SK-N-SH (cell line): ENCODE data around the gene POU3F1. TPM values are rescaled to one million over a fixed set of nuclear protein-coding genes. Genes with fewer than 3 reads are reported as not detected.

Source experiments
- CTCF ChIA-PET: fragments of 300-600, 350-600 bp; formaldehyde crosslinking; extraction: SDS; loops from one replicate; lab custom pipeline; 2021; lab: Yijun Ruan, JAX
- POLR2A ChIA-PET: fragments of 350-600 bp; sonication (Branson Sonifier 250); formaldehyde crosslinking; extraction: SDS; loops from one replicate; lab custom pipeline; 2020; ENCODE audit warnings: antibody characterized with exemption, inconsistent platforms; lab: Yijun Ruan, JAX
- DNase-seq: peaks from one replicate; pipeline ENCODE4 v3.0.0; 2012
- H2AFZ ChIP-seq: fragments of 200-600 bp; sonication (generic); 2 replicates; pipeline ENCODE4 v1.8.1; 2016; ENCODE audit warnings: antibody characterized with exemption, mild to moderate bottlenecking, low read depth
- H3F3A ChIP-seq: fragments of 200-600 bp; sonication (generic); replicated peaks from 2 replicates; pipeline ENCODE3; 2016; ENCODE audit warnings: antibody characterized with exemption, mild to moderate bottlenecking; ENCODE audit not compliant: insufficient read depth
- H3K27ac ChIP-seq, 2 experiments: fragments of 200-500 bp in 1 of 2; fragments of 200-600 bp in 1 of 2; sonication (Bioruptor generic) in 1 of 2; sonication (generic), shearing (Covaris generic) in 1 of 2; 2 replicates each; pipeline versions ENCODE4 v1.5.1 to v1.6.1; 2014 to 2016; ENCODE audit warnings: low read depth in 2 of 2, inconsistent platforms in 1 of 2, low read length in 1 of 2, mild to moderate bottlenecking in 1 of 2, mixed read lengths in 1 of 2
- H3K27me3 ChIP-seq: fragments of 200-600 bp; sonication (generic), shearing (Covaris generic); 2 replicates; pipeline ENCODE4 v1.6.1; 2016; ENCODE audit warnings: mixed run types; ENCODE audit not compliant: insufficient read depth
- H3K36me3 ChIP-seq, 2 experiments: fragments of 200-500 bp in 1 of 2; fragments of 200-600 bp in 1 of 2; sonication (Bioruptor generic) in 1 of 2; sonication (generic) in 1 of 2; replicated peaks in 1 of 2; 2 replicates each; pipeline versions ENCODE3 to v1.5.1; 2014 to 2016; ENCODE audit warnings: low read length in 1 of 2, mild to moderate bottlenecking in 1 of 2; ENCODE audit not compliant: insufficient read depth in 2 of 2, control insufficient read depth in 1 of 2
- H3K4me1 ChIP-seq, 2 experiments: fragments of 200-500 bp in 1 of 2; fragments of 200-600 bp in 1 of 2; sonication (Bioruptor generic) in 1 of 2; sonication (generic), shearing (Covaris generic) in 1 of 2; 2 replicates each; pipeline versions ENCODE4 v1.5.1 to v1.6.1; 2014 to 2016; ENCODE audit warnings: low read depth in 1 of 2, low read length in 1 of 2, mixed run types in 1 of 2; ENCODE audit not compliant: insufficient read depth in 2 of 2, control insufficient read depth in 1 of 2
- H3K4me2 ChIP-seq: fragments of 200-600 bp; sonication (generic), shearing (Covaris generic); 2 replicates; pipeline ENCODE4 v1.6.1; 2017; ENCODE audit warnings: mixed run types
- H3K4me3 ChIP-seq, 2 experiments: fragments of 200-500 bp in 1 of 2; fragments of 200-600 bp in 1 of 2; sonication (Bioruptor generic) in 1 of 2; sonication (generic), shearing (Covaris generic) in 1 of 2; 2 replicates each; pipeline versions ENCODE4 v1.5.1 to v1.8.1; 2014 to 2016; ENCODE audit warnings: low read depth in 2 of 2, inconsistent platforms in 1 of 2, low read length in 1 of 2, mild to moderate bottlenecking in 1 of 2, mixed read lengths in 1 of 2, moderate library complexity in 1 of 2
- H3K79me2 ChIP-seq: fragments of 200-600 bp; sonication (generic); 2 replicates; pipeline ENCODE4 v1.8.1; 2017; ENCODE audit warnings: mild to moderate bottlenecking; ENCODE audit not compliant: insufficient read depth
- H3K9ac ChIP-seq: fragments of 200-600 bp; sonication (generic); 2 replicates; pipeline ENCODE4 v1.6.1; 2017; ENCODE audit warnings: mixed run types
- H3K9me2 ChIP-seq: fragments of 200-600 bp; sonication (generic); 2 replicates; pipeline ENCODE4 v1.6.1; 2017; ENCODE audit warnings: mixed run types
- H3K9me3 ChIP-seq: fragments of 200-600 bp; sonication (generic); 2 replicates; pipeline ENCODE4 v1.6.1; 2017; ENCODE audit warnings: mixed run types, mild to moderate bottlenecking, moderate library complexity
- H4K20me1 ChIP-seq: fragments of 200-600 bp; sonication (generic); 2 replicates; pipeline ENCODE4 v1.6.1; 2017; ENCODE audit warnings: mild to moderate bottlenecking, mixed run types; ENCODE audit not compliant: insufficient read depth
- FOXJ3 ChIP-seq: sonication (generic); formaldehyde crosslinking; IDR thresholded peaks from 2 replicates; pipeline ENCODE4 v1.5.1; 2020; ENCODE audit warnings: mild to moderate bottlenecking, missing genetic modification reagents
- FOXM1 ChIP-seq: IDR thresholded peaks from 2 replicates; pipeline ENCODE4 v1.4.0; 2012; ENCODE audit warnings: low read depth, mild to moderate bottlenecking
- MXI1 ChIP-seq: IDR thresholded peaks from 2 replicates; pipeline ENCODE4 v1.6.1; 2012; ENCODE audit warnings: mild to moderate bottlenecking, low read depth, low read length, improper control_type of control experiment
- RAD21 ChIP-seq: IDR thresholded peaks from 2 replicates; pipeline ENCODE4 v1.6.1; 2012; ENCODE audit warnings: mild to moderate bottlenecking, low read length
- RCOR1 ChIP-seq: fragments of 150-350 bp; IDR thresholded peaks from 2 replicates; pipeline ENCODE4 v1.6.1; 2017; ENCODE audit warnings: antibody characterized with exemption, low read length
- SIN3A ChIP-seq: IDR thresholded peaks from 2 replicates; pipeline ENCODE4 v1.6.1; 2012; ENCODE audit warnings: low read depth, mild to moderate bottlenecking, low read length, moderate library complexity, borderline replicate concordance
- SMC3 ChIP-seq: IDR thresholded peaks from 2 replicates; pipeline ENCODE4 v1.6.1; 2012; ENCODE audit warnings: low read depth, low read length, improper control_type of control experiment
- WGBS: methylation state at CpG from one replicate; pipeline ENCODE4 v1.1.6; 2017; ENCODE audit warnings: low lambda C conversion rate; 5-methylcytosine and 5-hydroxymethylcytosine counted together
- polyA plus RNA-seq, 3 experiments: library from polyadenylated mRNA; depleted of rRNA; stranded (reverse); fragments of >200 nt; gene quantifications; 2 replicates each; pipeline ENCODE4 v1.2.3, GENCODE V29; 2012
- TF ChIP-seq, protein P1 (sequence below): fragments of 150-350 bp; IDR thresholded peaks from 2 replicates; pipeline ENCODE4 v1.6.1; 2017; ENCODE audit warnings: antibody characterized with exemption, low read length, low read depth, borderline replicate concordance
- TF ChIP-seq, protein P2 (sequence below): fragments of 200-600 bp; sonication (generic); IDR thresholded peaks from 2 replicates; pipeline ENCODE4 v1.6.1; 2017; ENCODE audit warnings: antibody characterized with exemption, mild to moderate bottlenecking, moderate library complexity
- TF ChIP-seq, protein P3 (sequence below): IDR thresholded peaks from 2 replicates; pipeline ENCODE4 v1.4.0; 2012; ENCODE audit warnings: low read depth, borderline replicate concordance

POU3F1 gene
- polyA plus RNA-seq, 1 of the 3 experiments (the other 2 are of a cell fraction) = not detected

DNA sequence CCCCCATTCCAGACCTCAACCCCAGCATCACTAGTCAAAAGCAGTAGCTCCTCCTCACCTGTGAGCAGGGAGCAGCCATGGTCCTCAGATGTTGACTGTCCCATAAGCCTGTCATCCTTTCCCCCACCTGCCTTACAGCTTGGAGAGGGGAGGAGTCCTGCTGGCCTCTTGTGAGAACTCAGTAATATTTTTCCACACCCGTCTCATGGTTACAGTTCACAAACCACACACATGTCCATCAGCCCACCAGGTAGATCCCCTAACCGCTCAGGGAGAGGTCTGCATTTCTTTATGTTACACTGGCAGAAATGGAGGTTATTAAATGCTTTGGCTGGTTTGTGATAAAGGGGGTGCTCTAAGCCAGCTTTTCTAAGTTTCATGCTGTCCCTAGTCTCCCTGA, 26.3 kb upstream of the POU3F1 start:
- Histone ChIP-seq H3K9me3 (no peaks in the 10 kb centered on the region), H3K9ac (no peak overlapping the region), H3F3A (no peaks in the 10 kb centered on the region), H3K27me3 (peaks cover 58% of the 10 kb centered on the region), H3K79me2 (no peaks in the 10 kb centered on the region), H3K4me3 (no peak overlapping the region), H3K36me3 (no peaks in the 10 kb centered on the region), H3K27ac (no peak overlapping the region), H3K4me2 (no peak overlapping the region), H3K9me2 (no peaks in the 10 kb centered on the region), H2AFZ (no peak overlapping the region), H3K4me1 (peaks cover 4 to 13% of the 10 kb centered on the region in 2 experiments; a peak in 2 of 4 replicates), H4K20me1 (no peaks in the 10 kb centered on the region)
- no peak for TF ChIP-seq FOXJ3 (CRISPR knock-in tag)
- TF ChIP-seq, protein P1, sequence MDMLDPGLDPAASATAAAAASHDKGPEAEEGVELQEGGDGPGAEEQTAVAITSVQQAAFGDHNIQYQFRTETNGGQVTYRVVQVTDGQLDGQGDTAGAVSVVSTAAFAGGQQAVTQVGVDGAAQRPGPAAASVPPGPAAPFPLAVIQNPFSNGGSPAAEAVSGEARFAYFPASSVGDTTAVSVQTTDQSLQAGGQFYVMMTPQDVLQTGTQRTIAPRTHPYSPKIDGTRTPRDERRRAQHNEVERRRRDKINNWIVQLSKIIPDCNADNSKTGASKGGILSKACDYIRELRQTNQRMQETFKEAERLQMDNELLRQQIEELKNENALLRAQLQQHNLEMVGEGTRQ = no peak
- ChIA-PET CTCF (interaction anchor here (1.1 to 4.7 kb wide), 9 partner anchors 12 to 50 kb away, joined by 3 to 36 read pairs (median 9); partner anchors contain the start of gene POU3F1), POLR2A (no interaction called here)
- DNase-seq = no peak
- 23% methylated on average over 2 of the region's 2 CpGs for WGBS

DNA sequence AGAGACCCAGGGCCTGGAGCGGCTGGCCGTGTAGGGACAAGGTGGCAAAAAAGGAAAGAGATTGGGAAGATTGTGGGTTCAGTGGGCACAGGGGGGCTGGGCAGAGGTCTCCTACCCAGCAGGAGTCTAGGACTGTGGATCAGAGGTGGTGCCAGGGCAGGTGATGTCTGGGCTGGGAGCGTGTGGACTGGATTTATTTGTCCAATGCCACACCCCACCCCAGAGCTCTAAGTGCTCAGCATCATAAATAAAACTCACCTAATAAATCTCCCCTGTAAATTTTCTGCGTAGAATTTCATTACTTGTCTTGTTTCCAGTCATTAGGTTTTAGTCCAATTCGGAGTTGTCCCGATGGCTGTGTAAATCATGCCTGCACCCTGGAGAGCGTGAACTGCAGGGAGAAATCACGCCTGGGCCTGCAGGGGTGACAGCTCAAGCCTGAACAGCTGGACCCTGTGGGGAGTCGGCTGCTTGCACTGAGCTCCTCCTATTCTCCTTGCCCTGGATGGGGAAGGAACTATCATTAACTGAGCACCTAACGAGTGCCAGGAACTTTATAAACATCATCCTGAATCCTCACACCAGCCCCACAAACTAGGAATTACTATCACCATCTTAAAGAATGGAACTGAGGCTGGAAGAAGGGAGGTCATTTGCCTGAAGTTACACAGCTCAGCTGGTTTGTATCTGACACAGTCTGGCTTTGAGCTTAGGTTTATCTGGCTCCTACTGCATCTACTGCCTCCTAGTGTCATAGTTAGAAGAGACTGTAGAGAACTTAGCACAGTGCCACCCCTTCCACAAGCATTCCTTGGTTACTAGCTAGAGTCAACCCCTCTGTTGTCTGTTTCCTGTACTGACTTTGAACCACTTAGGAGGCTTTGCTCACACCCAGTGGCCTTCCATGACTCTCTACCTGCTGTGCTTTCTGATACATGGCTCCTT, 25.0 kb upstream of the POU3F1 start:
- H3K9ac ChIP-seq = no peak overlapping the region
- WGBS = 10% methylated on average over 10 of the region's 10 CpGs
- peaks cover 4 to 7% of the 10 kb centered on the region in 2 experiments; a peak in 2 of 4 replicates for H3K4me1 ChIP-seq
- no peak overlapping the region for H3K4me3 ChIP-seq
- H3K4me2 ChIP-seq = no peak overlapping the region
- CTCF ChIA-PET = interaction anchor here (0.5 to 4.7 kb wide), 19 partner anchors 11 to 1730 kb away, joined by 3 to 36 read pairs (median 6); partner anchors contain the start of gene POU3F1
- peaks cover 68% of the 10 kb centered on the region for H3K27me3 ChIP-seq
- no peak overlapping the region for H3K27ac ChIP-seq
- no peak overlapping the region for H2AFZ ChIP-seq
- no peaks in the 10 kb centered on the region for H3K36me3 ChIP-seq
- TF ChIP-seq RAD21 (peak; percentile 53), SMC3 (peak; percentile 28; the same call in 1 of the 2 replicates), FOXM1 (no peak), SIN3A (no peak), FOXJ3 (CRISPR knock-in tag) (no peak), RCOR1 (no peak), MXI1 (no peak)
- TF ChIP-seq, protein P2, sequence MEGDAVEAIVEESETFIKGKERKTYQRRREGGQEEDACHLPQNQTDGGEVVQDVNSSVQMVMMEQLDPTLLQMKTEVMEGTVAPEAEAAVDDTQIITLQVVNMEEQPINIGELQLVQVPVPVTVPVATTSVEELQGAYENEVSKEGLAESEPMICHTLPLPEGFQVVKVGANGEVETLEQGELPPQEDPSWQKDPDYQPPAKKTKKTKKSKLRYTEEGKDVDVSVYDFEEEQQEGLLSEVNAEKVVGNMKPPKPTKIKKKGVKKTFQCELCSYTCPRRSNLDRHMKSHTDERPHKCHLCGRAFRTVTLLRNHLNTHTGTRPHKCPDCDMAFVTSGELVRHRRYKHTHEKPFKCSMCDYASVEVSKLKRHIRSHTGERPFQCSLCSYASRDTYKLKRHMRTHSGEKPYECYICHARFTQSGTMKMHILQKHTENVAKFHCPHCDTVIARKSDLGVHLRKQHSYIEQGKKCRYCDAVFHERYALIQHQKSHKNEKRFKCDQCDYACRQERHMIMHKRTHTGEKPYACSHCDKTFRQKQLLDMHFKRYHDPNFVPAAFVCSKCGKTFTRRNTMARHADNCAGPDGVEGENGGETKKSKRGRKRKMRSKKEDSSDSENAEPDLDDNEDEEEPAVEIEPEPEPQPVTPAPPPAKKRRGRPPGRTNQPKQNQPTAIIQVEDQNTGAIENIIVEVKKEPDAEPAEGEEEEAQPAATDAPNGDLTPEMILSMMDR = peak; percentile 43
- TF ChIP-seq, protein P3, sequence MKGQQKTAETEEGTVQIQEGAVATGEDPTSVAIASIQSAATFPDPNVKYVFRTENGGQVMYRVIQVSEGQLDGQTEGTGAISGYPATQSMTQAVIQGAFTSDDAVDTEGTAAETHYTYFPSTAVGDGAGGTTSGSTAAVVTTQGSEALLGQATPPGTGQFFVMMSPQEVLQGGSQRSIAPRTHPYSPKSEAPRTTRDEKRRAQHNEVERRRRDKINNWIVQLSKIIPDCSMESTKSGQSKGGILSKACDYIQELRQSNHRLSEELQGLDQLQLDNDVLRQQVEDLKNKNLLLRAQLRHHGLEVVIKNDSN = no peak
- H3K9me3 ChIP-seq = no peaks in the 10 kb centered on the region
- H3F3A ChIP-seq = no peaks in the 10 kb centered on the region
- no peaks in the 10 kb centered on the region for H3K9me2 ChIP-seq
- POLR2A ChIA-PET = interaction anchor here (0.5 kb wide), 1 partner anchor 31 kb away, joined by 4 read pairs; no protein-coding TSS in a partner anchor
- no peaks in the 10 kb centered on the region for H3K79me2 ChIP-seq
- H4K20me1 ChIP-seq = no peaks in the 10 kb centered on the region
- DNase-seq = peak; percentile 56
